NCI-H446 treated with DMSO at 0.1 percent for 48 hours (cell line): ENCODE measurements around the gene PCNX2.

Experiments used
- DNase-seq: peaks from one replicate; lab custom pipeline; 2025; lab: John Stamatoyannopoulos, UW

PCNX2 gene

GRCh38 chr1:233256789-233257188 lies 38.7 kb downstream of the PCNX2 start:
- DNase-seq = no peak

GRCh38 chr1:233256191-233256590 lies 39.3 kb downstream of the PCNX2 start:
- DNase-seq = no peak

- DNase-seq = no peak
These were observed 40.4 kb downstream of the PCNX2 start for GRCh38 chr1:233255145-233255544.

GRCh38 chr1:233253832-233254331 lies 41.6 kb downstream of the PCNX2 start:
- DNase-seq = no peak

- DNase-seq = no peak
These were observed 42.2 kb downstream of the PCNX2 start for GRCh38 chr1:233253231-233253831.

- no peak for DNase-seq
These were observed 43.1 kb downstream of the PCNX2 start for GRCh38 chr1:233252441-233252840.

- no peak for DNase-seq
These were observed 44.3 kb downstream of the PCNX2 start for GRCh38 chr1:233251201-233251720.

GRCh38 chr1:233248014-233248413 lies 47.5 kb downstream of the PCNX2 start:
- no peak for DNase-seq

GRCh38 chr1:233246965-233247364 lies 48.6 kb downstream of the PCNX2 start:
- no peak for DNase-seq

- DNase-seq = no peak
These were observed 50.2 kb downstream of the PCNX2 start for GRCh38 chr1:233245191-233245765.

GRCh38 chr1:233244183-233244582 lies 51.3 kb downstream of the PCNX2 start:
- no peak for DNase-seq

- DNase-seq = peak; percentile 20
These were observed 52.6 kb downstream of the PCNX2 start for GRCh38 chr1:233242827-233243483.

- DNase-seq = no peak
These were observed 53.8 kb downstream of the PCNX2 start for GRCh38 chr1:233241759-233242158.

GRCh38 chr1:233240829-233241682 lies 54.5 kb downstream of the PCNX2 start:
- DNase-seq = no peak

- no peak for DNase-seq
These were observed 55.2 kb downstream of the PCNX2 start for GRCh38 chr1:233240371-233240770.

GRCh38 chr1:233238884-233239431 lies 56.6 kb downstream of the PCNX2 start:
- DNase-seq = no peak

- DNase-seq = no peak
These were observed 57.9 kb downstream of the PCNX2 start for GRCh38 chr1:233237647-233238046.

- DNase-seq = no peak
These were observed 62.0 kb downstream of the PCNX2 start for GRCh38 chr1:233233508-233234040.

- no peak for DNase-seq
These were observed 65.5 kb downstream of the PCNX2 start for GRCh38 chr1:233230011-233230410.

GRCh38 chr1:233229288-233229687 lies 66.2 kb downstream of the PCNX2 start:
- DNase-seq = no peak

GRCh38 chr1:233227930-233228465 lies 67.5 kb downstream of the PCNX2 start:
- no peak for DNase-seq
